ENCODE measurements around the gene POLR3F. TPM values are rescaled to one million over a fixed set of nuclear protein-coding genes. Genes with fewer than 3 reads are reported as not detected.

POLR3F gene
- total and polyA plus RNA-seq, 9 of the 15 experiments (the other 6 are each of a cell fraction or from before 2014, with no cell fraction given): 7.0 to 15.0 (median 9.6) TPM

GRCh38 chr20:18466894-18467730 lies at the start of gene POLR3F, which contains the start of gene DZANK1 (continued):
- TF ChIP-seq ZBTB1 (CRISPR knock-in tag; IDR thresholded peaks at IDR 0.05; ENCODE audit: borderline replicate concordance, low read depth): no peak
- TF ChIP-seq HDGF (IDR thresholded peaks at IDR 0.05): no peak
- no peak for TF ChIP-seq CBX3 (IDR thresholded peaks at IDR 0.05; ENCODE audit: borderline replicate concordance in 1 of 2, low read length in 2 of 2)
- no peak for TF ChIP-seq ZNF23 (CRISPR knock-in tag; IDR thresholded peaks at IDR 0.05)
- TF ChIP-seq PTBP1 (IDR thresholded peaks at IDR 0.05; ENCODE audit: low read depth, low read length): no peak
- TF ChIP-seq ZNF639 (CRISPR knock-in tag; conservative IDR thresholded peaks at IDR 0.05 in 1 of 2, IDR thresholded peaks at IDR 0.05 in 1 of 2): peak in 1 of 2 experiments; percentile 67; a peak in 2 of 4 replicates
- TF ChIP-seq ZNF511 (CRISPR knock-in tag; IDR thresholded peaks at IDR 0.05): 0 out of 2 replicates have a peak, but pooled peaks have one; percentile 40
- TF ChIP-seq LARP7 (IDR thresholded peaks at IDR 0.05): no peak
- TF ChIP-seq SETDB1 (IDR thresholded peaks at IDR 0.05; ENCODE audit: low read length): no peak
- no peak for TF ChIP-seq POLR2H (tag; IDR thresholded peaks at IDR 0.05; ENCODE audit: low read depth)
- no peak for TF ChIP-seq RUNX1 (IDR thresholded peaks at IDR 0.05; ENCODE audit: low read depth)
- 0 out of 2 replicates have a peak, but pooled peaks have one; percentile 14 for TF ChIP-seq EGR1 (conservative IDR thresholded peaks at IDR 0.05)
- TF ChIP-seq ATF3 (IDR thresholded peaks at IDR 0.05): no peak
- no peak for TF ChIP-seq ATF3 (CRISPR knock-in tag; conservative IDR thresholded peaks at IDR 0.05)
- no peak for TF ChIP-seq RBM22 (IDR thresholded peaks at IDR 0.05; ENCODE audit: low read depth, low read length, poor library complexity, severe bottlenecking)
- no peak for TF ChIP-seq SRSF7 (optimal IDR thresholded peaks at IDR 0.05; ENCODE audit: low read depth, low read length)
- no peak for TF ChIP-seq MTA2 (IDR thresholded peaks at IDR 0.05; ENCODE audit: low read depth)
- TF ChIP-seq LEF1 (IDR thresholded peaks at IDR 0.05): no peak
- TF ChIP-seq CAMTA2 (CRISPR knock-in tag; conservative IDR thresholded peaks at IDR 0.05): no peak
- no peak for TF ChIP-seq ZNF76 (CRISPR knock-in tag; IDR thresholded peaks at IDR 0.05; ENCODE audit: borderline replicate concordance)
- TF ChIP-seq RBFOX2 (IDR thresholded peaks at IDR 0.05; ENCODE audit: low read depth, low read length): peak; percentile 84
- TF ChIP-seq E2F3 (CRISPR knock-in tag; IDR thresholded peaks at IDR 0.05): no peak
- TF ChIP-seq U2AF2 (optimal IDR thresholded peaks at IDR 0.05; ENCODE audit: low read depth, low read length): no peak
- TF ChIP-seq SRF (CRISPR knock-in tag; IDR thresholded peaks at IDR 0.05): peak in 1 of 2 experiments; percentile 20; a peak in 1 of 4 replicates
- TF ChIP-seq POLR2A (conservative IDR thresholded peaks at IDR 0.05): peak; percentile 74
- peak; percentile 50; the same call in 1 of the 2 replicates for TF ChIP-seq SP1 (CRISPR knock-in tag; IDR thresholded peaks at IDR 0.05)
- TF ChIP-seq TEAD2 (tag; IDR thresholded peaks at IDR 0.05): no peak
- no peak for TF ChIP-seq ZNF347 (CRISPR knock-in tag; IDR thresholded peaks at IDR 0.05; ENCODE audit: low read depth)
